ENCODE data around the gene TMIE.

DNA sequence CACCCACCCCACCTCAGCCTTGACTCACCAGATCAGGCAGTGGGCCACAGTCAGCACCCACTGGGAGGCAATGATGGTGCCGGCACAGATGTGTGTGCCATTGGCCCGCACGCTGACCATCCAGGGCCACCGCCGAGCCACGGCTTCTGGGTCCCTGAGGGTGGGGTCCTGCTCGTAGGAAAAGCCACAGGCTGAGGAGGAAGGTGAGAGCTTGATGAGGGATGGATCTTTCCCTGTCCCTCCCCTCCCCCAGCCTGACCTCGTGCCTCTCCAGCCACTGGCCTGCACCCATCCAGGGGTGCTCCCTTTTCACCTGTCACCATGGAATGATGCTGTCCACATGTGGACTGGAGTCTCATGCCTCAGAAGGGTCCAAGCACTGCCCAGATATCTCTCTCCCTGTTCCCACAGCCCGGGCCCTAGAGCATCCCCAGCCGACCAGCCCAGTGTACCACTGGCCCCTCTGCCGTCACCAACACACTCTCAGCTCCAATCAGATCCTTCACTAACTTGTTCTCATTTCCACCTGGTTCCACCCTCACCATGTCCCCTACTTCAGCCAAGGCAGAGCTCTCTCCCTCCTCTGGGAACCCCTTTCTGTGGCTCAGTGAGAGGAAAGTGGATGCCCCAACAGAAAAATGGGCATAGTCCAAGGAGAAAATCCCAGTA, 14.4 kb downstream of the TMIE start:
- TF ChIP-seq, protein P1, sequence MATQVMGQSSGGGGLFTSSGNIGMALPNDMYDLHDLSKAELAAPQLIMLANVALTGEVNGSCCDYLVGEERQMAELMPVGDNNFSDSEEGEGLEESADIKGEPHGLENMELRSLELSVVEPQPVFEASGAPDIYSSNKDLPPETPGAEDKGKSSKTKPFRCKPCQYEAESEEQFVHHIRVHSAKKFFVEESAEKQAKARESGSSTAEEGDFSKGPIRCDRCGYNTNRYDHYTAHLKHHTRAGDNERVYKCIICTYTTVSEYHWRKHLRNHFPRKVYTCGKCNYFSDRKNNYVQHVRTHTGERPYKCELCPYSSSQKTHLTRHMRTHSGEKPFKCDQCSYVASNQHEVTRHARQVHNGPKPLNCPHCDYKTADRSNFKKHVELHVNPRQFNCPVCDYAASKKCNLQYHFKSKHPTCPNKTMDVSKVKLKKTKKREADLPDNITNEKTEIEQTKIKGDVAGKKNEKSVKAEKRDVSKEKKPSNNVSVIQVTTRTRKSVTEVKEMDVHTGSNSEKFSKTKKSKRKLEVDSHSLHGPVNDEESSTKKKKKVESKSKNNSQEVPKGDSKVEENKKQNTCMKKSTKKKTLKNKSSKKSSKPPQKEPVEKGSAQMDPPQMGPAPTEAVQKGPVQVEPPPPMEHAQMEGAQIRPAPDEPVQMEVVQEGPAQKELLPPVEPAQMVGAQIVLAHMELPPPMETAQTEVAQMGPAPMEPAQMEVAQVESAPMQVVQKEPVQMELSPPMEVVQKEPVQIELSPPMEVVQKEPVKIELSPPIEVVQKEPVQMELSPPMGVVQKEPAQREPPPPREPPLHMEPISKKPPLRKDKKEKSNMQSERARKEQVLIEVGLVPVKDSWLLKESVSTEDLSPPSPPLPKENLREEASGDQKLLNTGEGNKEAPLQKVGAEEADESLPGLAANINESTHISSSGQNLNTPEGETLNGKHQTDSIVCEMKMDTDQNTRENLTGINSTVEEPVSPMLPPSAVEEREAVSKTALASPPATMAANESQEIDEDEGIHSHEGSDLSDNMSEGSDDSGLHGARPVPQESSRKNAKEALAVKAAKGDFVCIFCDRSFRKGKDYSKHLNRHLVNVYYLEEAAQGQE (IDR thresholded peaks at IDR 0.05; ENCODE audit: borderline replicate concordance): no peak
- no peak for TF ChIP-seq POLR2AphosphoS5 (IDR thresholded peaks at IDR 0.05)
